Prostate gland (tissue), 2 donors: ENCODE results near the gene DRC3. TPM values are rescaled to one million over a fixed set of nuclear protein-coding genes. Genes with fewer than 3 reads are reported as not detected.

Source experiments
- DNase-seq: peaks from one replicate; pipeline ENCODE4 v3.0.0-alpha.2; 2019; ENCODE audit warnings: low spot score
- H3K27ac ChIP-seq, 2 donors: fragments of 200-600 bp; sonication (generic); 2 replicates each; pipeline ENCODE4 v1.5.1; 2017 to 2019
- H3K27me3 ChIP-seq: fragments of 200-600 bp; sonication (generic); replicated peaks from 2 replicates; pipeline ENCODE4 v1.5.1; 2019; ENCODE audit not compliant: insufficient read depth
- H3K36me3 ChIP-seq, 2 donors: fragments of 200-600 bp; sonication (generic); 1 replicate in 1 of 2; 2 replicates in 1 of 2; pipeline versions ENCODE4 v1.5.1 to v1.8.1; 2017 to 2019
- H3K4me1 ChIP-seq: fragments of 200-600 bp; sonication (generic); replicated peaks from 2 replicates; pipeline ENCODE4 v1.5.1; 2019
- H3K4me3 ChIP-seq, 2 donors: fragments of 200-600 bp; sonication (generic); 2 replicates each; pipeline ENCODE4 v1.5.1; 2017 to 2019
- H3K9me3 ChIP-seq: fragments of 200-600 bp; sonication (generic); 2 replicates; pipeline ENCODE4 v1.5.1; 2017
- POLR2A ChIP-seq: fragments of 450-650 bp; IDR thresholded peaks from one replicate; pipeline ENCODE4 v1.6.1; 2016; ENCODE audit warnings: antibody characterized with exemption, mild to moderate bottlenecking
- POLR2AphosphoS5 ChIP-seq: sonication (generic); formaldehyde crosslinking; IDR thresholded peaks from one replicate; pipeline ENCODE4 v1.6.1; 2017; ENCODE audit warnings: antibody characterized with exemption
- WGBS: methylation state at CpG from one replicate; pipeline ENCODE4 v1.1.5; 2018; 5-methylcytosine and 5-hydroxymethylcytosine counted together
- intact Hi-C: fragments of 100-400 bp; cut with DNase I; formaldehyde crosslinking; loops from one replicate; pipeline ENCODE4 v1.14.2; 2022
- total RNA-seq, 2 donors: library from RNA; depleted of rRNA; stranded (reverse); fragments of >200 nt; gene quantifications; one replicate each; pipeline ENCODE4 v1.1.0, GENCODE V29; 2016
- TF ChIP-seq, protein P1 (sequence below), 4 experiments: fragments of 200-600 bp in 2 of 4; fragments of 450-650 bp in 2 of 4; sonication (generic) in 2 of 4; IDR thresholded peaks; 1 replicate in 3 of 4; 2 replicates in 1 of 4; pipeline ENCODE4 v1.5.1; 2016 to 2019; ENCODE audit warnings: antibody characterized with exemption in 4 of 4, mild to moderate bottlenecking in 2 of 4, moderate library complexity in 2 of 4

DRC3 gene
- total RNA-seq, 2 donors from 2014 or later = 4.5 to 10.0 TPM

DNA sequence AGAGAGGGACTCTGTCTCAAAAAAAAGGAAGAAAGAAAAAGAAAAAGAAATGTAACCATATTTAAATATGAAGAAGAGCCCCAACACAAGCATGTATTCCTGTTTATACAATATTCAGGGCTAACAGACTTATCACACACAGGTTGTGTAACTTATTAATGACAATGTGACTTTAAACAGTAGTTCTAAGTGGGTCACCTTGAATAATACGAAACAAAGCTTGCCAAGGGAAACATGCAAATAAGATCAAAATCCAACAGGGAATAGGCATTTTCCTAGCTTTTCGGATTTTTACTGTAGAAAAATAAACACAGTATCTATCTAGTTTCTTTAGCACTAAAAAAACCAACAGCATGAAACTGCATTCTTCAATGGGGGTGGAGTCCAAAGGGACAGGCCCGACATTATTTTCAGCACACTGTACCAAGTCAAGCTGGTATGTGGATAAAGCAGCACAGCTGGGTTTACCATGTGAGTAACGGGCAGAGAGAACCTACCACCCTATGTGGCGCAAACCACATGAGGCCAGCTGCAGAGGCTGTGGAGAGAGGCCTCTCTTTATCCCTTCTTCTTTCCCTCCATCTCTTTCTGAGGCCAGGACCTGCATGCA, 45.7 kb upstream of the DRC3 start:
- TF ChIP-seq POLR2AphosphoS5 = no peak
- no peak for TF ChIP-seq POLR2A
- TF ChIP-seq, protein P1, sequence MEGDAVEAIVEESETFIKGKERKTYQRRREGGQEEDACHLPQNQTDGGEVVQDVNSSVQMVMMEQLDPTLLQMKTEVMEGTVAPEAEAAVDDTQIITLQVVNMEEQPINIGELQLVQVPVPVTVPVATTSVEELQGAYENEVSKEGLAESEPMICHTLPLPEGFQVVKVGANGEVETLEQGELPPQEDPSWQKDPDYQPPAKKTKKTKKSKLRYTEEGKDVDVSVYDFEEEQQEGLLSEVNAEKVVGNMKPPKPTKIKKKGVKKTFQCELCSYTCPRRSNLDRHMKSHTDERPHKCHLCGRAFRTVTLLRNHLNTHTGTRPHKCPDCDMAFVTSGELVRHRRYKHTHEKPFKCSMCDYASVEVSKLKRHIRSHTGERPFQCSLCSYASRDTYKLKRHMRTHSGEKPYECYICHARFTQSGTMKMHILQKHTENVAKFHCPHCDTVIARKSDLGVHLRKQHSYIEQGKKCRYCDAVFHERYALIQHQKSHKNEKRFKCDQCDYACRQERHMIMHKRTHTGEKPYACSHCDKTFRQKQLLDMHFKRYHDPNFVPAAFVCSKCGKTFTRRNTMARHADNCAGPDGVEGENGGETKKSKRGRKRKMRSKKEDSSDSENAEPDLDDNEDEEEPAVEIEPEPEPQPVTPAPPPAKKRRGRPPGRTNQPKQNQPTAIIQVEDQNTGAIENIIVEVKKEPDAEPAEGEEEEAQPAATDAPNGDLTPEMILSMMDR (IDR thresholded peaks at IDR 0.05) = no peak
- intact Hi-C loops = no loop called here
- 47% methylated on average over 5 of the region's 5 CpGs for WGBS
- DNase-seq = no peak
- no peak overlapping the region for H3K27ac ChIP-seq
- no peak overlapping the region for H3K4me3 ChIP-seq
- H3K36me3 ChIP-seq = no peaks in the 10 kb centered on the region
- no peaks in the 10 kb centered on the region for H3K27me3 ChIP-seq
- no peaks in the 10 kb centered on the region for H3K9me3 ChIP-seq
- no peaks in the 10 kb centered on the region for H3K4me1 ChIP-seq

DNA sequence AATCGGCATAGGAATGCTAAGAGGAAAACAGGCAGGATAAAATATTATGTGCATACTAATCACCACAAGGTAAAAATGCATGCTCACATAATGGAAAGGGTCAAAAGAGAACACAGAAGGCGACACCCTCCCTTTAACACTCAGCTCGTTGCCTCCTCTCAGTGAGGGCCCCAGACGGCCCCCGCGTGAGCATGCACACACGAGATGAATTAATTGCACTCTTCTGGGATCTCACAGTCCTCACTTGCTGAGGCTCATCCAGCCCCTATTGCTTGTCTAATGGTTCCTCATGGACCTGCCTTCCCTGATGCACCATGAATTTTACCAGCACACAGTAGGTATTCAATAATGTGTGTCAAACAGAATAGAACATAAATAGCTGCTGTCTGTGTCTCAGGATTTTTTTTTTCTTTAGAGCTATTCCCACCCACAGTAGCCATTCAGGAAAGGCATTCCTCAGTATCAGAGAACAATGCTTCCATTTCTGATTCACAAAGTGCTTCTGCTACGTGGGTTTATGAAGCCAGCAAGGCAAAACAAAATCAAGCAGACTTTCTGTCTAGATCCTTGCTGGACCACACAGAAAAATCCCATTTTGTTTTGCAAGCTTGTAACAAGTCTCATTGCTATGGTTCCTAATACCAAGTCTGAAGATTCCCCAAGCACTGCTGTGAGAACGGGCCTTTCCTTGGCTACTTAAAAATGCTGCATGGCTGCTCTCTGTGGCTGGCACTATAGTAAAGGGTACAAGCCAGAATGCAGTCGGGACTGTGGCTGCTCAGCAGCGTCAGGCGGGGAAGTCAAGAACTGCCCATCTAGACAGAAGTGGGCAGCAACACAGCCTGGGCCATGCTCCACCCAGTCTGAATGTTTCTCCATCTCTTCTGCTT, 44.0 kb upstream of the DRC3 start:
- Histone ChIP-seq H3K27ac (no peak overlapping the region), H3K4me3 (no peak overlapping the region), H3K36me3 (no peaks in the 10 kb centered on the region), H3K9me3 (no peaks in the 10 kb centered on the region), H3K27me3 (no peaks in the 10 kb centered on the region), H3K4me1 (no peaks in the 10 kb centered on the region)
- TF ChIP-seq, protein P1 (IDR thresholded peaks at IDR 0.05) = no peak
- no peak for DNase-seq
- intact Hi-C loops = no loop called here
- WGBS = 52% methylated on average over 12 of the region's 12 CpGs

DNA sequence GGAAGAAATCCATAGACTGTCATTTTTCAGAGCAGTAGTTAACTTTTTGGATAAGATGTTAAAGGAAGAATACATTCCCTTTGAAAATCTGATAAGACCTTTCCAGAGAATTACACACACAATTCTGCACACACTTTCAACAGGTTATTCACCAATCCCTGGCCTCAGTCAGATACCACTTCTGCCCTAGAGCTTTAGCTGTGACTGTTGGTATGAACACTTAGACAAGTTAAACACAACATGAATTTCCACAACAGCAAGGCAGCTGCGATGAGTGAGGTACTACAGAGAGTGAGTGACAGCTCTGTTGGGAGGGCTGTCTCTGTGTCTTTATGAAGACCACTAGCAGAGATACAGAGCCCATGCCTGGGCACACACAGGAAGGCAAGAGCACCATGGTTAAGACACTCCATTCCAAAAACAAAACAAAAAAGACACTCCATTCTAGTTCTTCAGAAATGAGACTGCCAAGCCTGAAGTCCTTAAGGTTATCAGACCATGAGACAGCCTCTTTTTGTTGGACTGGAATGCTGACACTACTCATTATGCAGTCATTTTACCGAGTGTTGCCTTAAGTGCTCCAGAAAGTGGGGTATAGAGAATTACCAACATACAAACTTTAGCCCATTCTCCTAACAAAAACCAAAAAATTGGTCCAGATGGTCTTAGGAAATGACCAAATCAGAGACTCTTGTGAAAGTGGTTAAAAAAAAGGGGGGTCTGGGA, 42.8 kb upstream of the DRC3 start:
- no peak for DNase-seq
- 66% methylated on average over 2 of the region's 2 CpGs for WGBS
- intact Hi-C loops = no loop called here
- Histone ChIP-seq H3K27me3 (no peaks in the 10 kb centered on the region), H3K4me3 (no peak overlapping the region), H3K9me3 (no peaks in the 10 kb centered on the region), H3K36me3 (no peaks in the 10 kb centered on the region), H3K4me1 (no peaks in the 10 kb centered on the region), H3K27ac (no peak overlapping the region)
- TF ChIP-seq POLR2A = no peak
- TF ChIP-seq POLR2AphosphoS5 = no peak
- TF ChIP-seq, protein P1 (IDR thresholded peaks at IDR 0.05) = no peak

DNA sequence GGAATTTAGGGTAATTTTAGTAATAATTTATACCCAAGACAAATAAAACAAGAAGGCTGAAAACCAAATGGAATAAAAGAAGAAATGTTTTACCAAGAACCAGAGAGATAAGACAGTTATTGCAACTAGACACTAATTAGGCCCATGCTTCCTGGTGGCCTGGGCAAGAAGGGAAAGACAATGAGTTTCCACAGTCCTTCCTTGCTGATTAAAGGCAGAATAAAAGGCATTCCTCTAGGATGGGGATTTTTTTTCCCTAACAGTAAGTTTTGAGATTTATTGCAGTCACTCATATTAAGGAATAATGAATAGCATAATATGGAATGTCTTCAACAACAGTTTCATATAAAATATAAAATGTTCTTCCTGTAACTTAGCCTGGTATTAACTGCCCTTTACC, 42.0 kb upstream of the DRC3 start:
- H3K4me3 ChIP-seq = no peak overlapping the region
- H3K36me3 ChIP-seq = no peaks in the 10 kb centered on the region
- H3K4me1 ChIP-seq = peaks cover 4% of the 10 kb centered on the region
- DNase-seq = no peak
- intact Hi-C loops = no loop called here
- H3K27ac ChIP-seq = no peak overlapping the region
- no peaks in the 10 kb centered on the region for H3K27me3 ChIP-seq
- H3K9me3 ChIP-seq = no peaks in the 10 kb centered on the region
- TF ChIP-seq POLR2A = no peak
- TF ChIP-seq, protein P1 (IDR thresholded peaks at IDR 0.05) = no peak
- TF ChIP-seq POLR2AphosphoS5 = no peak
